K562 (cell line): ENCODE results near the gene GMDS. TPM values are rescaled to one million over a fixed set of nuclear protein-coding genes. Genes with fewer than 3 reads are reported as not detected.

Experiments
- ATAC-seq: fragments of 200-7000 bp; cut with Tn5 transposase; 3 replicates; pipeline ENCODE4 v1.9.1; 2020; ENCODE audit warnings: moderate library complexity
- BruUV-seq: library from RNA; stranded (reverse); fragments of 400-500 nt; replicated peaks from 2 replicates; lab custom pipeline; 2021; lab: Mats Ljungman, UMichigan
- CTCF ChIA-PET: fragments of 300-600 bp; formaldehyde crosslinking; extraction: SDS; loops from one replicate; lab custom pipeline; 2021; ENCODE audit warnings: low intra/inter-chr PET ratio; lab: Yijun Ruan, JAX
- POLR2A ChIA-PET: fragments of 300-600, 350-650 bp; sonication (Branson Sonifier 250); formaldehyde crosslinking; extraction: SDS; loops from one replicate; lab custom pipeline; 2021; ENCODE audit warnings: antibody characterized with exemption, inconsistent platforms; lab: Yijun Ruan, JAX
- DNase-seq, 4 experiments: peaks; one replicate each; pipeline versions ENCODE4 v3.0.0 to v3.0.0-alpha.2; 2011 to 2018; ENCODE audit warnings: low spot score in 3 of 4, mixed read lengths in 3 of 4; ENCODE audit errors: extremely low read depth in 1 of 4
- FAIRE-seq: peaks from 2 replicates; lab custom pipeline; 2011; peaks lifted over from hg19 to GRCh38; lab: Jason Lieb, UNC
- H2AFZ ChIP-seq: 2 replicates; pipeline ENCODE4 v1.6.0; 2011; ENCODE audit warnings: low read depth, low read length, control low read depth, inconsistent platforms
- H3K27ac ChIP-seq: fragments of 200-600 bp; 3 replicates; pipeline ENCODE4 v1.8.0; 2011; ENCODE audit warnings: low read depth, mild to moderate bottlenecking, control low read depth, inconsistent platforms, low read length, moderate library complexity, mixed read lengths; ENCODE audit errors: extremely low read depth
- H3K27me3 ChIP-seq, 2 experiments: fragments of 300-600 bp in 1 of 2; 2 replicates in 1 of 2; 3 replicates in 1 of 2; pipeline versions ENCODE4 v1.6.0 to v1.8.0; 2011; ENCODE audit warnings: inconsistent platforms in 2 of 2, low read length in 2 of 2, mild to moderate bottlenecking in 1 of 2, mixed read lengths in 1 of 2, moderate library complexity in 1 of 2; ENCODE audit not compliant: control insufficient read depth in 2 of 2, insufficient read depth in 2 of 2
- H3K36me3 ChIP-seq: fragments of 300-600 bp; 3 replicates; pipeline ENCODE4 v1.8.0; 2011; ENCODE audit warnings: mild to moderate bottlenecking, low read length, inconsistent platforms; ENCODE audit not compliant: control insufficient read depth, insufficient read depth
- H3K4me1 ChIP-seq, 2 experiments: fragments of 200-600 bp in 1 of 2; replicated peaks in 1 of 2; 2 replicates in 1 of 2; 3 replicates in 1 of 2; pipeline versions ENCODE4 v1.5.1 to v1.8.0; 2011; ENCODE audit warnings: inconsistent platforms in 2 of 2, low read length in 2 of 2, mild to moderate bottlenecking in 1 of 2, mixed read lengths in 1 of 2, moderate library complexity in 1 of 2; ENCODE audit not compliant: control insufficient read depth in 2 of 2, insufficient read depth in 2 of 2
- H3K4me2 ChIP-seq: 2 replicates; pipeline ENCODE4 v1.6.1; 2011; ENCODE audit warnings: low read length, control low read depth, inconsistent platforms, mixed read lengths; ENCODE audit not compliant: insufficient read depth
- H3K4me3 ChIP-seq: fragments of 200-600 bp; sonication (generic), shearing (Covaris generic); 2 replicates; pipeline ENCODE4 v1.5.1; 2016; ENCODE audit warnings: control low read depth, inconsistent platforms
- H3K79me2 ChIP-seq: fragments of 200-600 bp; 3 replicates; pipeline ENCODE4 v1.8.0; 2011; ENCODE audit warnings: low read length, inconsistent platforms; ENCODE audit not compliant: control insufficient read depth, insufficient read depth
- H3K9ac ChIP-seq, 2 experiments: 2 replicates each; pipeline versions ENCODE4 v1.6.0 to v1.6.1; 2011; ENCODE audit warnings: low read depth in 2 of 2, low read length in 2 of 2, control low read depth in 1 of 2, inconsistent platforms in 1 of 2, mild to moderate bottlenecking in 1 of 2, mixed read lengths in 1 of 2; ENCODE audit not compliant: insufficient read depth in 1 of 2
- H3K9me1 ChIP-seq: one replicate; pipeline ENCODE4 v1.6.0; 2011; ENCODE audit warnings: inconsistent platforms, mild to moderate bottlenecking, low read length, moderate library complexity; ENCODE audit not compliant: control insufficient read depth, insufficient read depth
- H3K9me3 ChIP-seq: replicated peaks from 2 replicates; pipeline ENCODE4 v1.5.1; 2011; ENCODE audit warnings: low read depth, low read length, inconsistent platforms; ENCODE audit not compliant: control insufficient read depth, insufficient read depth
- H4K20me1 ChIP-seq: replicated peaks from 2 replicates; pipeline ENCODE4 v1.6.1; 2011; ENCODE audit warnings: low read length, inconsistent platforms, mixed read lengths; ENCODE audit not compliant: control insufficient read depth, insufficient read depth
- CBX1 ChIP-seq: sonication (generic); IDR thresholded peaks from 2 replicates; pipeline ENCODE4 v1.6.1; 2016; ENCODE audit warnings: antibody characterized with exemption, low read depth, mild to moderate bottlenecking
- FOXA1 ChIP-seq: fragments of 450-650 bp; IDR thresholded peaks from 2 replicates; pipeline ENCODE4 v1.6.1; 2016; ENCODE audit warnings: mild to moderate bottlenecking, borderline replicate concordance
- ILF3 ChIP-seq: fragments of 450-650 bp; IDR thresholded peaks from 2 replicates; pipeline ENCODE4 v1.6.1; 2018; ENCODE audit warnings: antibody characterized with exemption, mild to moderate bottlenecking, moderate library complexity, borderline replicate concordance
- NR2F6 ChIP-seq: fragments of 450-650 bp; formaldehyde crosslinking; IDR thresholded peaks from 2 replicates; pipeline ENCODE4 v1.4.0; 2020; ENCODE audit warnings: mild to moderate bottlenecking
- POLR3A ChIP-seq: IDR thresholded peaks from 2 replicates; pipeline ENCODE4 v1.6.1; 2011; ENCODE audit warnings: borderline replicate concordance, mild to moderate bottlenecking, moderate library complexity; ENCODE audit not compliant: insufficient read length, insufficient read depth; ENCODE audit errors: extremely low read depth
- RAD51 ChIP-seq: fragments of 450-650 bp; IDR thresholded peaks from 2 replicates; pipeline ENCODE4 v1.7.1; 2016; ENCODE audit warnings: low read depth, mild to moderate bottlenecking, borderline replicate concordance
- SREBF1 ChIP-seq: fragments of 150-350 bp; IDR thresholded peaks from 2 replicates; pipeline ENCODE4 v1.6.1; 2014; ENCODE audit warnings: antibody characterized with exemption, low read depth, low read length, borderline replicate concordance
- TRIM28 ChIP-seq: fragments of 450-650 bp; IDR thresholded peaks from 2 replicates; pipeline ENCODE4 v1.6.1; 2017
- ZNF121 ChIP-seq: sonication (generic); formaldehyde crosslinking; conservative IDR thresholded peaks from 2 replicates; pipeline ENCODE4 v1.8.0; 2022; ENCODE audit warnings: missing genetic modification reagents
- WGBS: fragments of 100-300 bp; shearing (Covaris generic); methylation state at CpG from one replicate; pipeline ENCODE4 v1.1.6; 2016; ENCODE audit warnings: low coverage, mixed read lengths; ENCODE audit not compliant: insufficient coverage; ENCODE audit errors: missing lambda C conversion rate; 5-methylcytosine and 5-hydroxymethylcytosine counted together
- in situ Hi-C: fragments of 300-500 bp; cut with MboI; formaldehyde crosslinking; loops from 4 replicates; pipeline ENCODE4 v1.15.0; 2018; ENCODE audit warnings: inconsistent platforms, mixed read lengths
- intact Hi-C: fragments of 100-400 bp; cut with micrococcal nuclease; formaldehyde crosslinking; loops from 2 replicates; pipeline ENCODE4 v1.14.2; 2022
- polyA plus RNA-seq, 8 experiments: library from polyadenylated mRNA; depleted of rRNA in 4 of 8; stranded (reverse) in 5 of 8; unstranded in 3 of 8; fragments of >200 nt; fragmentation: Nextera tagmentation in 2 of 8; fragmentation: Illumina TruSeq in 1 of 8; extraction: Ambion mirVana in 2 of 8; extraction: Trizol in 1 of 8; gene quantifications; 2 replicates each; pipeline versions ENCODE4 v1.2.1 to v1.2.3, GENCODE V29; 2011 to 2014; ENCODE audit warnings: inconsistent platforms in 1 of 8, missing spikeins in 1 of 8
- total RNA-seq, 7 experiments: library from RNA; depleted of rRNA in 6 of 7; stranded (reverse); fragments of >200 nt in 6 of 7; fragmentation: Illumina TruSeq in 2 of 7; extraction: Trizol in 2 of 7; gene quantifications; 2 replicates each; pipeline versions ENCODE4 v1.2.1 to v1.2.3, GENCODE V29; 2011 to 2021; ENCODE audit warnings: low replicate concordance in 1 of 7

GMDS gene
- total and polyA plus RNA-seq, 9 of the 15 experiments (the other 6 are each of a cell fraction or from before 2014, with no cell fraction given), result 0.48 to 31.8 (median 13.4) TPM

DNA sequence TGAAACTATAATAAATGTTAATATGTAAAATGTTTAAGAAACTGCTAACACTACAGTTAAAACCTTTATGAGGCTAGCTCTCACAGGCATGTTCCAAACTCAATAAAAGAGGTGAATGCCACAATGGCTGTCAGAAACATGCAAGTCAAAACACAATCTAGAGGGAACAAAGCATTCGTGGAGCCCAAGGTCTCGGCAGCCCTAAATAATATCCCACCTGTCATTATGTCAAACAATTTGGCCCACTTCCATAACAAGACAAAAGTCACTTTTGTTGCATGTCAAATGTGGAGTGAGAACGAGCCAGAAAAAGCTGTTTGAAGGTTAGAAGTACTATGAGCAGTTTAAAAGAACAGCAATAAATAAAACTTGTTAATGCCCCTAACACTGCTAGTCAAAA, 181.9 kb downstream of the GMDS start:
- H3K36me3 ChIP-seq, result no peaks in the 10 kb centered on the region
- ATAC-seq (no peak), DNase-seq (no peak), FAIRE-seq (no peak)
- 0% methylated on average over 3 of the region's 3 CpGs for WGBS
- no peak overlapping the region for H3K4me2 ChIP-seq
- peaks cover 4% of the 10 kb centered on the region; the same call in 1 of the 2 replicates for H4K20me1 ChIP-seq
- no peak overlapping the region for H3K9ac ChIP-seq
- peaks cover 0 to 11% of the 10 kb centered on the region in 2 experiments; a peak in 1 of 5 replicates for H3K27me3 ChIP-seq
- intact Hi-C loops, result no loop called here
- H3K9me1 ChIP-seq, result no peaks in the 10 kb centered on the region
- in situ Hi-C loops, result no loop called here
- H3K4me3 ChIP-seq, result no peak overlapping the region
- no peak overlapping the region for H2AFZ ChIP-seq
- no peaks in the 10 kb centered on the region for H3K9me3 ChIP-seq
- POLR2A ChIA-PET, result no interaction called here
- TF ChIP-seq ILF3, result no peak
- TF ChIP-seq CBX1, result no peak
- no peak for TF ChIP-seq POLR3A
- no peak for TF ChIP-seq ZNF121 (CRISPR knock-in tag)
- TF ChIP-seq FOXA1, result no peak
- TF ChIP-seq SREBF1, result no peak
- no peak for TF ChIP-seq TRIM28
- no peak for TF ChIP-seq NR2F6
- TF ChIP-seq RAD51, result no peak
- CTCF ChIA-PET, result no interaction called here
- BruUV-seq, result no TSS peak
- H3K79me2 ChIP-seq, result no peaks in the 10 kb centered on the region
- no peak overlapping the region for H3K27ac ChIP-seq
- H3K4me1 ChIP-seq, result no peaks in the 10 kb centered on the region
